Stimulated activated CD4-positive, alpha-beta T cell treated with anti-CD3 and anti-CD28 coated beads, Interleukin-4, amount 100 ng/mL, for 1 hour (primary cell): ENCODE data around the gene CPE.
"Not testable (repeated sequence)": the region's sequence is repeated elsewhere in the genome, so short reads cannot be mapped to it uniquely, and the experiment has no call there.

Experiments used
- DNase-seq: peaks from one replicate; pipeline ENCODE4 v3.0.0-alpha.2; 2020

CPE gene

DNA sequence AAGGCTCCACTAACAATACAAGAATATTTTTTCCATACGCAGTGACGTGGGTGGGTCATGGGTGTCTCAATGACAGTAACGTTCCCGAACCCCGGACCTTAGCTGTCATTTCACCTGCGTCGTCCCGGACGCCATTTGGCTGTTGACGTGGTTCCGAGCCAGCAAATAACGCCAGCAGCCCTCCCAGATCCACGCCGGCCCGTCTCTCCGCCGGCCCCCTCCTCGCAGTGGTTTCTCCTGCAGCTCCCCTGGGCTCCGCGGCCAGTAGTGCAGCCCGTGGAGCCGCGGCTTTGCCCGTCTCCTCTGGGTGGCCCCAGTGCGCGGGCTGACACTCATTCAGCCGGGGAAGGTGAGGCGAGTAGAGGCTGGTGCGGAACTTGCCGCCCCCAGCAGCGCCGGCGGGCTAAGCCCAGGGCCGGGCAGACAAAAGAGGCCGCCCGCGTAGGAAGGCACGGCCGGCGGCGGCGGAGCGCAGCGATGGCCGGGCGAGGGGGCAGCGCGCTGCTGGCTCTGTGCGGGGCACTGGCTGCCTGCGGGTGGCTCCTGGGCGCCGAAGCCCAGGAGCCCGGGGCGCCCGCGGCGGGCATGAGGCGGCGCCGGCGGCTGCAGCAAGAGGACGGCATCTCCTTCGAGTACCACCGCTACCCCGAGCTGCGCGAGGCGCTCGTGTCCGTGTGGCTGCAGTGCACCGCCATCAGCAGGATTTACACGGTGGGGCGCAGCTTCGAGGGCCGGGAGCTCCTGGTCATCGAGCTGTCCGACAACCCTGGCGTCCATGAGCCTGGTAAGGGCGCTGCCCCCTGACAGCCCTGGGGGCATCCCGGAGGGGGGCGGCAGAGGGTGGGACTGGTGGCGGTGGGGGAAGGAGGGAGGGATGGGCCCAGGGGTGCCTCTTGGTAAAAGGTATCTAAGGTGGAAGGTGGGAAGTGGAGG, at the start of gene CPE:
CPE (plus strand) TSS at position 264 of the 933 bp plus-strand sequence; CDS start at position 478, 214 bp downstream.
- peak; percentile 57 for DNase-seq

DNA sequence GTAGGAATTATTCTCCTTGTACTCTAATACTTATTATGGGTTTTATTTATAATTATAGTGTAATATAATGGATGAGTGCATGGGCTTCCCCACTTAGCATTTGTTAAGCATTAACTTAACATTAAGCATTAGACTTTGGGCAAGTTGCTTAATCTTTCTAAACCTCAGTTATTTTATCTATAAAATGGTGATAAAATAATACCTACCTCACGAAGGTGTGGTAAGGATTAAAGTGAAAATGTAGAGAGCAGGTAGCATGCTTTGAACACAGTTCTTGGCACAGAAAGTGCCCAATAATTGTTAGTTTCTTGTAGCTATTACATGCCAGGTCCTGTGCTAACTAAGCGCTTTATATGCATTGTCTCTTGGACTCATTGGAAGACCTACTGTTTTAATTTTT, 48.7 kb upstream of the CPE start:
- DNase-seq: no peak

DNA sequence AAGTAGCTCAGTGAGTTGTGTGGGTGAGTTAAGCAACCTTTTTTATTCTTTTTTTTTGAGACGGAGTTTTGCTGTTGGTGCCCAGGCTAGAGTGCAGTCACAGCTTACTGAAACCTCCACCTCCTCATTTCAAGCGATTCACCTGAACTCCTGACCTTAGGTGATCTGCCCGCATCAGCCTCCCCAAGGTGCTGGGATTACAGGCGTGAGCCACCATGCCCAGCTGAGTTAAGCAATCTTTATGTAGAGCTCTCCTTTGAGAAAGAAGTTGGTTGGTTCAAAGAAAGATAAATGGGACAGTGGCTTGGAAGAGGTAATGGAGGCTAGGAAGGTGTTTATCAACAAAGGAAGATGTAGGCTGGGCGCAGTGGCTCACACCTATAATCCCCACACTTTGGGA, 48.1 kb upstream of the CPE start:
- DNase-seq: no peak

DNA sequence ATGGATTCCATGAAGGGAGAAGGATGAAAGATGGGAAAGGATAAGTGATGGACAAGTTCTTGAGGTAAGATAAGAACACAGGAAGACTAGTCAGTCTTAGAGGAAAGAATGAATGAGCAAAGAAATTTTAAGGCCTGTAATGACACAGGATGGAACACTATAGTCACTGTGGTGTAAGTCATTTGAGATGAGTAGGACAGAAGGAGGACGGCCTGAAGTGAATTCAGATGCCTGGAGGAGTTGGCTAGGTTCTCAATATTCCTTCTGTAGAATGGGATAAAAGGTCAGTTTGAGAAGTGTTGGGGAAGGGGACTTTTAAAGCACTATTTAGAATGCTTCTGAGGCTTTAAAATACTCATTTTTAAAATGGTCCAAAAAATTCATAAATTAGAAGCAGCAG, 47.4 kb upstream of the CPE start:
- DNase-seq: no peak

DNA sequence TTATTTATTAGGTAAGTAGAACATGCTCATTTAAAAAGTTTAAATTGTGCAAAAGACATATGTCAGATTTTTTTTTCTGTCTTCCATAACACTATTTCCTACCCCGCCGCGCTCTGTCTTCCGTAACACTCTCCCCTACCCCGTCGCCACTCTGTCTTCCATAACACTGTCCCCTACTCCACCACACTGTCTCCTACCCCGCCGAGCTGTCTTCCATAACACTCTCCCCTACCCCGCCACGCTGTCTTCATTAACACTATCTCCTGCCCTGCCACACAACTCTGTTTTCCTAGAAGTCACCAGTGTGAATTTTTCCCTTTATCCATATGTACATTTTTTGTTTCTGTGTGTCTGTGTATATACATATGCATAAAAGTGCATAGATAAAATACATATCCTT, 47.0 kb upstream of the CPE start:
- DNase-seq: no peak

DNA sequence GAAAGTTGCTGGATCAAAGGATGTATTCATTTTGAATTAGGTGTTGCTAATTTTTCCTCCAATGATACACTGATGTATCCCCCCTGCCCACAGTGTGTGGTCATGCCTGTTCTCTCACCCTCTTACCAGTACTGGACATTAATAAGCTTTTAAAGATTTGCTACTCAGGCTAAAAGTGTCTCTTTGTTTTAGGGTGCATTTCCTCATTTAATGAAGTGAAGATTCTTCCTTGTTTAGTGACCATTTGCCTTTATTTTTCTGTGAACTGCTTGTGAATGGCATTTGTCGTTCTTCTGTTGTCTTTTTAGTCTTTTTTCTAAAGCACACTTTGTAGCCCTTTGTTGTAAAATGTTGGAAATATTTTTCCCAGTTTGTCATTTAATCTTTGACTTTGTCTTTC, 46.3 kb upstream of the CPE start:
- no peak for DNase-seq

DNA sequence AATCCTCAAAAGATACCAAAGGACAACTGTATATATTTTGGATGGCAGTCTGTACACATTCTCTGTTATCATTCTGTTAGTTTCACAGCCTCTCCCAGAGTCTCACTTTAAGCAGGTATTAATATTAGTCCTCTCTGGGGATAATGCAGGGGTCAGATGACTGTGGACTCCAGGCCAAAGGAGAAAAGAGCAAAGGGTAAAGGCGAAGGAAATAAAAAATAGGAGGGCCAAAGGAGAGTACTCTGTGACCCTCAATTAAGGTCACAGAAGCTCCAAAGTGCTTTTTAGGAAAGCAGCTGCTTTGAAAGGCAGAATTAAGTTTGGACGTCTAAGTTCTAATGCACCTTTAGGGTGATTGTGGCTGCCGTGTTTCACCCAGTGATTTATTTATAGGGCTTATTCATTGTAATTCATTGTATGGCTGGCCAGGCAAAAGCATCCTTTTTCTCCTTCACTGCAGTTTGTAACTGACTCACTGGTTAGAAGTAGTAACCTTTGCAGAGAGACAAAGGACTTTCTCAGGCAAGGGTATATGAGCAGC, 43.6 kb upstream of the CPE start:
- no peak for DNase-seq

DNA sequence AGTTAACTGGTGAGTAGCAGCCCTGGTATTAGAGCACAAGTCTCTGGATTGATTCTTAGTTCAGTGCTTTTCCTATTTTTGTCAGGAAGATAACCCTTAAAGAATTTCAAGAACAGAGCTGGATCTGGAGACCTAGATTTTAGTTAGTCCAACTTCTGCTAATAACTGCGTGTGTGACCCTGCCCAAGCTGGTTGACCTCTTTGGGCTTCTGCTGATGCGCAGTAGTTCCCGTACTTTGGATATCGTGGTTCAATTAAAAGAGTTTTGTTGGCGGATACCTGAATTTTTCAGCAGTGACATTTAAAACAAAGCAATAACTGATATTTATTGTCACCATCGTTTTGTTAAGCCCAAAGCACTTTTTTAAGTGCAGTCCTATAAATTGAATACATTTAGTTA, 42.1 kb upstream of the CPE start:
- DNase-seq: no peak

DNA sequence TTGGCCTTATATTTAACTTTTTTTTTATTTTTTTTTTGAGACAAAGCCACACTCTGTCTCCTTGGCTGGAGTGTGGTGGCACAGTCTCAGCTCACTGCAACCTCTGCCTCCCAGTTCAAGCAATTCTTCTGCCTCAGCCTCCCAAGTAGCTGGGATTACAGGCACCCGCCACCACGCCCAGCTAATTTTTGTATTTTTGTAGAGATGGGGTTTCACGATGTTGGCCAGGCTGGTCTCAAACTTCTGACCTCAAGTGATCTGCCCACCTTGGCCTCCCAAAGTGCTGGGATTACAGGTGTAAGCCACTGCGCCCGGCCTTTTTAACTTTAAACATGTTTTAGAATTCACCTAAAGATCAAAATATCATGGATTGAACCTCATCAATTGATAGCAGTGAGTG, 36.5 kb upstream of the CPE start:
- DNase-seq: not testable (repeated sequence)

DNA sequence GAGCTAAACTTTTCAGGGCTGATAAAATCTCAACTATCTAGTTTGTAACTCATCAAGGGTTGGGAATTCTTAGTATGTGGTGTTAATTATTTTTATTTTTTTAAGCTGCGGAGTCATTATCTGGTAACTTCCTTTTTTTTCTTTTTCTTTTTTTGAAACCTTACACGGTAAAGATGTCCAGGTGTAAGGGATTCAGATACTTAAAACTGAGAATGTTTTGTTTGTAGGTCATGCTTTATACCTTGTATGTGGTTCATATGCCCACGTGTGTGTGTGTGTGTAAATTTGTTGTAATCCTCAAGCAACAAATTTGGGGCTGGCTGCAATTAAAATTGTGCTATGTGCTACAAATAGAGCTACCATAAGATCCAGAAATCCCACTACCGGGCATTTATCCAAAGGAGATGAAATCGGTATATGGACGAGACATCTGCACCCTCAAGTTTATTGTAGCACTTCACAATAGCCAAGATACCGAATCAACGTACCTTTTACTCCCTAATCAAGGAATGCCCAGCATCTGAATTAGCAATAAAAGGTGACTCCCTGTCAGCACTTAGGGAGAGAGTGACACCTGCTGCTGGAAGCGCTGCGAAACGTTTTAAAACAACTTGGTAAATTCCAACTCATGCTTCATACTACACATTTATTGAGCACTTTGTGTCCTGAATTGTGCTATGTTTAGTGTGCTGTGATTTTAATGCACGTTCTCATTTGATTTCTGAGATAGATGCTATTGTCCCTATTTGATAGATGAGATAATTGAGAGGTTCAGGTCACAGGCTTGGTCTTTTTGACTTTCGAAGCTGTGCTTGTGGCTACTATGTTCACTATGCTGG, 35.2 kb upstream of the CPE start:
- no peak for DNase-seq

DNA sequence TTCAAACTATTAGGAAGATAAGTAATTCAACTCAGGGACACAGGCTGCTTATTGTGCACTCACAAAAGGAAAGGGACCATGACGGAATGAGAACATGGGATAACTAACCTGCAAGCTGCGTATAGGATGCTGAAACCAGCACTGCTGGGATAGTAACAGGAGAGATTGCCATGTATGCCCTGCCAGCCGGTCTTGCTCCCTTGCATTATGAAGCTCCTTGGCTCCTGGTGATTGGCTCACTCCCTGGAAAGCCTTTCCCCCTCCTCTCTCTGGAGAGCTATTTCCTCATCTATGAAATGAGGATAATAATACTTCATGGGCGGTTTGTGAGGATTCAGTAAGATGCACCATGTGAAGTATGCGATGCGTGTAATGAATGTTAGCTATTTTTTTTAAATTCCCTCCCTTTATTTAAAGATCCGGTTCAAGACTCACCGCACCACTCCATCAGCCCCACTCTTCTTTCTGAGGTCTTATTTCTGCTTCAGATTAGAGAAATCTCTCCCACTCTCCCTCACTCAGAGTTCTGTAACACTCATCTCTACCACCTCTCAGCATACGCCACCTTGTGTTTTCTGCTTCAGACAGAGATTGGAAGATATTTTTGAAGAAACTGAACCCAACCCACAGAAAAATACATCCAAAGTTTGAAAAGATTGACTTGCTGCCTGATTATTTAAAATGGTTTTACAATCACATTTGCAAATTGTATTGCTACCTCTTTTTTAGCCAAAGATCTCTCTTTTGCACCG, 33.0 kb upstream of the CPE start:
- no peak for DNase-seq

DNA sequence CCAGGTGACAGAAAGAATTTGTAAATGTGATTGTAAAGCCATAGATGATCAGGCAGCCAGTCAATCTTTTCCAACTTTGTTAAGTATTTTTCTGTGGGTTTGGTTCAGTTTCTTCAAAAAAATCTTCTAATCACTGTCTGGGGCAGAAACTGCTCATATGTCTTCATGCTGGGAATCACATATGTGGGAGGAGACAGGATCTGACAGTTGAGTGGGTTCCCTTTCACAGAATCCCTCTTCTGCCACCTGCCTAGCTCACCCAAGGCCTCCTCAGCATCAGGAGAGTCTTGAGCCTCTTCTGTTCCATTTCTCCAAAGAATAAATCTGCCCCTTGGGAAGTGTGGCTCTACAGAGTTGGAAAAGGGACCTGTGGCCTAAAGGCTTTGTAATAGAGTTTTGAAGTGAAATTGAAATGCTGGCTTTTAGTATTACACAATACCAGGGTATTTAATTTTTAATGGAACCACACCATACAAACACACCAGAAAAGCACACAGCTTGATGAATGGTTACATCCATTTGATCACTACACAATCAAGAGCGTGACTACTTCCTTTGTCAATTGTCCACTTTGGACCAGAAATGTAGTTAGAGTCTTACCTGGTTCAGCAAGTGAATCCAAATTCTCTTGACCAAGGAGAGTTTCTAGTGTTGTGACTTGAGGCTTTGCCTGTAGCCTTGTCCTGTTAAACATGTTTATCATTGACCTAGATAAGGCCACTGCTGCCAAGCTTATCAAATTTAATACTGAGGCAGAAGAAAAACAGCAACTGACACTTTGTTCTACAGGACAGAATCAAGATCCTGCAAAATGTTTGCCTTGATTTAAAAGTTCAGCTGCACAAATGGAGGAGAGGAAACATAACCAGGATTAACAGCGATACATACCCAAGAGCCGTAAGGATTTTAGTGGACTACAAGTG, 30.9 kb upstream of the CPE start:
- no peak for DNase-seq

DNA sequence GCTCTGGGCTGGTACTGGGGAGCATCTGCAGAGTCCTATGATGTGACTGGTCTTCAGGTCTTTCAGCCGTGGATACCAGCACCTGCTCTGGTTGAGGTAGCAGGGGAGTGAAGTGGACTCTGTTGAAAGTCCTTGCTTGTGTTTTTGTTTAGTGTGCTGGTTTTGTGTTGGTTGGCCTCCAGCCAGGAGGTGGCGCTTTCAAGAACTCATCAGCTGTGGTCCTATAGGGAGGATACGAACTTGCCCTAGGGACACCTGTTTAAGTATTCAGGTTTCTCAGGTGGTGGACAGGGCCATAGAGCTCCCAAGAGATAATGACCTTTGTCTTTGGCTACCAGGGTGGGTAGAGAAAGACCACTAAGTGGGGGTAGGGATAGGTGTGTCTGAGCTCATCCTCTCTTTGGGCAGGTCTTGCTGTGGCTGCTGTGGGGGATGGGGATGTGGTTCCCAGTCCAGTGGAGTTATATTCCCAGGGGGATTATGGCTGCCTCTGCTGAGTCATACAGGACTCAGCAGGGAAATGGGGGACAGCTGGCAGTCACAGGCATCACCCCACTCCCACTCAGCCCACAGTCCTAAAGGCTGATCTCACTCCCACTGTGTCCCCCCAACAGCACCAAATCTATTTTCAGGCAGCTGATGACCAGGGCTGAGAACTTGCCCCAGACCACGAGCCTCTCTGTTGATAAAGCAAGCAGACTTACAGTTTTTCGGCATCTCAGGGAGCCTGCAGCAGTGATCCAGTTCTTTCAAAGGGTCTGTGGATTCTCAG, 27.3 kb upstream of the CPE start:
- no peak for DNase-seq

DNA sequence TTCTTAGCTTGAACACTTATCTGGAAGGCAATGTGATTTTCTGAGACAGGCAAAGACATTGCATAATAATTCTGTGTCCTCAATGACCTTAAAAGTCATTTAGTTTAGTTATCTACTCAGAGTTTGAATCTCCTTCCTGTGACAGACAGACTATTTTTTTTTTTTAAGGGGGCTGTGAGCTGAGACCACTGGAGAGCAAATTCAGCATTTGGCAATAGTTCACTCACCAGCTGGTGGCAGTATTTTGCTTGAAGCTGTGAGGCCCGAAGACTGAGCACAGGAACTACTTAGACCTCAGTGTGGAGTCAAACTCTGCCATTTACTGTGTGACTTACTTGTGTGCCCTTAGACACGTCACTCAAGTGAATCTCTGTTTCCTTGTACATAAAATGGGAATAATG, 22.9 kb upstream of the CPE start:
- no peak for DNase-seq

DNA sequence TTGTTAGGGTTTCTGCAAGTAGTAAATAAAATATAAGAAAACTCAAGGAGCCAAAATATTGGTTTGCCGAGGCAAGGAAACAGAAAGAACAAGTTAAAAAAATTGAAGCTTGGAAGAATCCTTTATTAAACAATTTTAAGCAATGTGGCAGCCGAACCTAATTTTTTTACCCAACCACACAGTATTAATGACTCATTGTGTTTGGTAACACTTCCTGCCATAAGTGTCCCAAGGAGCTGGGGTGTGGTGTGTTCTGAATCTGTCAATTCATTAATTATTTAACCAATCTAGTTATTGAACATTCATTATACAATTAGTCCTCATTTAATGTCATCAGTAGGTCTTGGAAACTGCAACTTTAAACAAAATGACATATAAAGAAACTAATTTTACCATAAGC, 19.3 kb upstream of the CPE start:
- no peak for DNase-seq

DNA sequence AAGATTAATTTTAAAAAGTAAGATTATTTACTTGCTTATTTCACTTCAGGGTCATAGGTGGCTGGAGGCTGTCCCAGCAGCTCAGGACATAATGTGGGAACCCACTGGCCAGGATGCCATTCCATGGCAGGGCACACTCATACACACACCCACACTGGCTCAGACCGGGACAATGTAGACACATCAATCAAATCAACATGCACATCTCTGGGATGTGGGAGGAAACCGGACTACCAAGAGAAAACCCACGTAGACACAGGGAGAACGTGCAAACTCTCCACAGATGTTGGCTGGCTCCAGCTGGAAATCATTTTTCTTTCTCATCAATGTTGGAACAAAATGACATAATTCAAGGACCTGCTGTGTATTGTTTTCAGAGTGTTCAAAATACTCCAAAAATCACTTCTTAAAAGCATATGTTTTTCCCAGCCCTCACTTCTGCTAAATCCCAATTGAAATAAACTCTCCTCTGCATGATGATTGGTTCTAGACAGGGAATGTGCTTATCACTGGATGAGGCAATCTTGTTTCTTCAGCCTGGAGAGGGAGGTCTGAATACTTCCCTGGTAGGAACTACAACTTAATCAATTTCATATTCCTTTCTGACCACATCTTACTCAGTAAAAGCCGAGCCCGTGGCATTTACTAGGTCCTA, 18.6 kb upstream of the CPE start:
- no peak for DNase-seq

DNA sequence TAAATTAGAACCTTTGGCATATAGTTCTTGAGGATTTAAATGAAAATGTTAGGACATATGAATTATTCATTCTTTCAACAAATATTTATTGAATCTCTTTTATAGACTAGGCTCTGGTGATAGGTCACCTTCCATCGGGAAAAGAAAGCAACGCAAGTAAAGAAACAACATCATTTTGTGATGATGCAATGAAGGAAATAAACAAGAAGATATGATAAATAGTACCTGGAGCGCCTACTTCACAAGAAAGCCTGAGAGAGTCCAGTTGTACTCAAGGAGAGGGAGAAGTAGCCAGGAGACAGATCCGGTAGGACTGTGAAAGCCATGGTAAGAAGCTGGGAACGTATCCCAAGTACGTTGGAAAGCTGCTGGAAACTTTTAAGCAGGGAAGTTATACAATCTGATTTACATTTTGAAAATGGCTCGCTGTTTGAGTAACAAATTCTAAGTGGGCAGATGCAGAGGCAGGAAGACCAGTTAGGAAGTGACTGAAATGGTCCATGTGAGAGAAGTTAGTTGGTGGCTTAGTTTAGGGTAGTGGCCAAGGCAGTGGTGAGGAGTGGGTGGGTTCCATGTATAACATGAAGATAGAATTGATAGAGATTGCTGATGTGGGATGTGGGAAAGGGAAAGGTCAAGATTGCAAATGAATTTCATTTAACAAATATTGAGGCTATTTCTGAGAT, 17.7 kb upstream of the CPE start:
- no peak for DNase-seq

DNA sequence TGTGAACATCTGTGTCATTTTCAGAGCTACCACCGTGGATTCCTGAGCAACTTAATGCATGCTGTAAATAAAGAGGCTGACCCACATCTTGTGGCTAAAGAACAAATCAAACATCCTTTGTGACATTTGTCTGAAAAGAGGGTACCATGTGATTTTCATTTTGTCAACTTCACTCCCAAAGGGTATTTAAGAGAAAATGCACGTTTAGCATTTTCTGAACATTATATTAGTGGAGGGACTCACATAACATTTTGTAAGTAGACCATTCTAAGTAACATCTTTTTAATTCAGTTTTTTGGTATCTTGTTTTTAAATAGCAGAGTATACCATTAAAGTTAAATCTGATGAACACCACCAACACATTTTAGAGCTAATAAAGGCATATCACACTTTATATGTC, 17.0 kb upstream of the CPE start:
- no peak for DNase-seq

DNA sequence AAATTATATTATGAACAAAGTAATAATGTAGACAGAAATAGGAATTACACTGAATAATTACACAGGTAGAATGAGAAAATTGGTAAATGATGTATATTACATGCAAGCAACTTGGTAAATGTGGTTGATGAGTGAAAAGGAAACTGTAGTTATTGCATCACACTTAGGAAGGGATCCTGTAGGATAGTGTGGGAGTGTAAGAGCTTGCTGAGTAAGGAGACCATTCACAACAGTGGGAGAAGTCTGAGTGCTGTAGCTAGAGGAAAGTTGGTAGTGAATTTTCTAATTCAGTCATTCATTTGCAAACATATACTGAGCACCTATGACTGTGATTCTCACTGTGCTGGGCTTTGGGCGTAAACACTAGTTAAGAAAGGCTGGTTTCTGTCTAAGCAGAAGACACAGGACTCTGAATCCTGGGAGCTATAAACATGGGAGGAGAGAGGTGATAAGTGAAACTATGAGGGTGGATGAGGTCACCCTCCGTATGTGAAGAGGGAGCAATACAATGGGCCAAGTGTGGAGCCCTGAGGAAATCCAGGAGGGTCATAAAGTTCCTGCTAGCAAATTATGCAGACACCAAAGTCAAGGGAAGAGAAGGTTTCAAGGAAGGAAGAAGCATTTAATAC, 14.2 kb upstream of the CPE start:
- DNase-seq: no peak
